Suppressor macrophage treated with lipopolysaccharide for 4 hours (primary cell): ENCODE data around the gene PRRX1.

ENCODE experiments used
- DNase-seq: peaks from one replicate; pipeline ENCODE4 v3.0.0-alpha.2; 2020

The PRRX1 gene

GRCh38 chr1:170692866-170693575 lies 29.1 kb downstream of the PRRX1 start:
- DNase-seq = no peak

- no peak for DNase-seq
Observed at GRCh38 chr1:170694172-170694926, 30.4 kb downstream of the PRRX1 start.

- DNase-seq = no peak
Observed at GRCh38 chr1:170695955-170696590, 32.1 kb downstream of the PRRX1 start.

GRCh38 chr1:170696591-170697290 lies 32.8 kb downstream of the PRRX1 start:
- no peak for DNase-seq

DNA sequence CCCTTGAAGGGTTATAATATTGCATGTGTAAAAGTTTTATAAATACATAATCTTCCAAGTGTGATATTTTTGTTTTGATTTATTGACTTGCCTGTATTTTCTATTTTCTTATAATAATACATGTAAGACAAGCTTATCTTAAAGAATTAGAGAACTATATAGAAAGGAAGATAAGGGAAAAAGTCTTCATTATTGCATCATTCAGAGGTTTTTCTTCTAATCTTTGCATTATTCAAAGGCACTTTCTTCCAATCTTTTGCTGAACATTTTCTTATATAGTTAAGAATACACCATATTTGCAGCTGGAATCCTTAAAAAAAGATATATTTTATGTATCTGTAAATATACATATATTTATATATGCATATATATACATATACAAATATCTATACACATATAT lies 33.4 kb downstream of the PRRX1 start:
- DNase-seq = no peak

- no peak for DNase-seq
Observed at GRCh38 chr1:170698301-170699275, 34.7 kb downstream of the PRRX1 start.

DNA sequence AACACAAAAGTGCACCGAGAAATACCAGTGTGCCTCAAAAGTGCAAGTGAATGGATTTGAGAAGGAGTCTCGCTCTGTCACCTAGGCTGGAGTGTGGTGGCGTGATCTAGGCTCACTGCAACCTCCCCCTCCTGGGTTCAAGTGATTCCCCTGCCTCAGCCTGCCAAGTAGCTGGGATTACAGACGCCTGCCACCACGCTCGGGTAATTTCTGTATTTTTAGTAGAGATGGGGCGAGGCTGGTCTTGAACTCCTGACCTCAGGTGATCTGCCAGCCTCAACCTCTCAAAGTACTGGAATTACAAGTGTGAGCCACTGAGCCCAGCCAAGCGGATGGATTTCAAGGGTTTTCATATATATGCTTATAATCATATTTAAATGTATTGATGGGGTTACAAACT lies 35.8 kb downstream of the PRRX1 start:
- DNase-seq = no peak

- no peak for DNase-seq
Observed at GRCh38 chr1:170700842-170701615, 37.1 kb downstream of the PRRX1 start.

GRCh38 chr1:170701962-170702361 lies 38.0 kb downstream of the PRRX1 start:
- no peak for DNase-seq

- DNase-seq = no peak
Observed at GRCh38 chr1:170703591-170703990, 39.7 kb downstream of the PRRX1 start.

- DNase-seq = no peak
Observed at GRCh38 chr1:170704256-170704655, 40.3 kb downstream of the PRRX1 start.

DNA sequence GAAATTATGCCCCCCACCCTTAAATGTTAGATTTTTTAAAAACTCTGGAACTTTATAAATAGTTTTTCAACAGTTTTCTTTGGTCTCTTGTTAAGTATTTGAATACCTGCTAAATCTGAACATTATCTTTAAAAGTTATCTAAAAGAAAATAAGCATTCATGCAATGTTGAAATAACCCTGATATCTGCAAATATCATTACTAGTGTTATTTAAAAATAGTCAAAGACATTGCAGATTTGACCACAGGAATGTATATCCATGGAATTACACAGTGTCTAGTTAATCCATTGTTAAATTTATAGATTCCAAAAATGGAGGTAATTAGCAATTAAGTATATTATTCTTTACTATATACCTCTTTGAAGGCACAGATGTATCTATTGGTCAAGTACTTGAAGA lies 42.0 kb downstream of the PRRX1 start:
- DNase-seq = no peak

DNA sequence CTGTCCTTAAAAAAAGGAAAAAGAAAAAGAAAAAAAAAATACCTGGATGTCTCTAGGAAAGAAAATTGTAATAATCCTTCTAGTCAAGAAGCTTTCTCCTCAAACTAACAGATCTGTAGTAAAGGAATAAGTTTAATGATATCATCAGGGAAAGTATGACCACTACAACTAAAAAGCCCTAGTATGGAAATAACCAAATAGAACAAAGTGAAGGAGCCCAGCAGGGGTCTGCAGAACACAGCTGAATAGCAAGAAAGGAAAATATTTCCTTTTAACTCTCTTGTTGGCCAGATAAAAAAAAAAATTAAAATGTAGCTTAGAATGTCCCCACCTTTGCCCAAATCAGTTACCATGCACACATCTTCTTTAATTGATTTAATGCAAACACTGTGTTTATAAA lies 43.2 kb downstream of the PRRX1 start:
- no peak for DNase-seq

DNA sequence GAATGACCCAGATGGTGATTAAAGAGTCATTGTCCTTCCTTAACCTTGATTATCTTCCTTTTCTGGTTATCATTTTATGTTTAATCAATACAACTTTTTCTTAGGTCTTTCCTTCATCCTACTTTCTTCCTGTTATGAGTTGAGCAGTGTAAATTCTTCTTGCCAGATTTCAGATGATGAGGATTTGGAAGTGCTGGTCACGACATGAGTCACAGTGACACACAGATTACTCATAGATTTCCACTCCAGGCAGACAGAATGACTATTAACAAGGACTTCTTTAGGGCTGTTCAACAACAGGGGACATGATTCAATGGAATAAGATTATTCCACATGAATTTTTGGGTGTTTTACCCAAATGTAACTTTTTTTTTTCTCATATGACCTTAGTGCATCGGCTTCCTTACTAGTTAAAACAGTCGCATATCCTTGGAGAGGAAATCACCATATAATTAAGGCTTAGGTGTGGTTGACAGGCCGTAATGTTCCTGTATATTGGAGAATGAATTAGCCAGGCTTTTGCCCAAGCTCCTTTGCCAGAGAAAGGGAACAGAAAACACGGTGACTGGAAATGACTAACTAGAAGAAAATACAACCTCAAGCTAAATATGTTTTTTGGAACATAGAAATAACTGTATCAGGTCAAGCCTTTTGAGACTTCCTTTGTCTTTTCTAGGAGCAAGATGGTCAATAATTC lies 44.2 kb downstream of the PRRX1 start:
- peak; percentile 23 for DNase-seq

DNA sequence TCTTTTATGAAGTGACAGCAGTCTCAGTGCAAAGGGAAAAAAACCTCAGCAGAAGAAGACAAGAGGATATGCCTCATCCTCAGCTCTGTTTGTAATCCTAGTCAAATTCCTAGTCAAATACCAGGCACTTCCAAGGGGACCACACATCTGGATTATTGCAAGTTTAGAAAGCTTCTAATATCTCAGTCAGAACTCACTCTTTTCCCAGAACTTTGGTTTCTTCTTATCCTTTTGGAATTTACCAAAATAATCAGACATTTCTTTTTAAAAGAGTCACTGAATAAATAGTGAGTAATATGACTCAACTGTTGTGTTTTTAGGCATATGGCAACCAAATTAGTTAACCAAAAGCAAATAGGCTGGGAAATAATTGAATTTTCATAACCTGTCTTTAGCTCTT lies 47.8 kb downstream of the PRRX1 start:
- no peak for DNase-seq

DNA sequence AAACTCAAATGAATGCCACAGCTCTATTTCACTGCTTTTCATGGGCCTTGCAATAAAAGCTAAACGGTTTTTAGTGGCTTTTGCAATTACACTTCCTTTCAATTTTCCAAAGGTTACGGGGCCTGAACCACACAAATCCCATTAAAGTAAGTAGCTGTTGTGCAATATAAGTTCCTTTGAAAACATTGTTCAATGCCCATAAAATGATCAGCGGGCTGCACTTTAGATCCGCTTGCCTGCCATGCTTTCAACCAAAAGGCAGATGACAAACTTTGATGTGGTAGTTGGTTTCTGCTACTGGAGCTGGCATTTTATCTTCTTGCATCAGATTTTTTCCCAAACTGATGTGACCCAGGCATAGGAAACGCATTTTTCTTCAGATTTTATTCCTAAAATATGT lies 50.2 kb downstream of the PRRX1 start:
- DNase-seq = no peak

- no peak for DNase-seq
Observed at GRCh38 chr1:170714938-170715337, 51.0 kb downstream of the PRRX1 start.

DNA sequence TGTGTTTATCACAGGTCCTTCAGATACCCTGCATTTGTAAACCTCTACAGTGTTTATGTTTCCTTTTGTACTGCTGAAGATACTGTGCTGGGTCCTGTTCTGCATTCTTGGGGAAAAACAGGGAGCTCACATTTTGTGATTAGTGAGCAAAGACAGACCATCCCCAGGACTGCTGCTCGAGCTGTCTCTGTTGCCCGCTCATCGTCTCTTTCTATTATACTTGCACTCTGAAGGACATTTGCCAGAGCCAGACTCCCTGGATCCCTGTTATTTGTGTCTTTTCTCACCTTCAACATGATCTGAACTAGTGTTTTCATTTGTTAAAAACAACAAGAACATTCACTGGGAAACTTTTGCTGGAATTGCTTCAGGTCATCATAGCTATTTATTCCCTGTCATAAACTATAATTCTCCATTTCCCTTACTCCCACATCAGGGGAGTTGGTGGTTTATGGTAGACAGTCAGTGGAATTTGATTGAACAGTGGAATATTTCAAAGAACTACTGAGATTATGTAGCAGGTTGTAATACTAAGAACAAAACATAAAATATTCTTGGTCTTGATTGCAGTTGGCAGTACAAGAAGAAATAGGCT lies 53.0 kb downstream of the PRRX1 start:
- DNase-seq = no peak

GRCh38 chr1:170720661-170721060 lies 56.7 kb downstream of the PRRX1 start:
- no peak for DNase-seq

- no peak for DNase-seq
Observed at GRCh38 chr1:170721621-170722020, 57.7 kb downstream of the PRRX1 start.
